HepG2 (cell line): Measurements from ENCODE around the gene KRT82. TPM values are rescaled to one million over a fixed set of nuclear protein-coding genes. Genes with fewer than 3 reads are reported as not detected.

ENCODE experiments used
- ATAC-seq: fragments of 200-7000 bp; cut with Tn5 transposase; 3 replicates; pipeline ENCODE4 v1.9.1; 2020; ENCODE audit warnings: mild to moderate bottlenecking, moderate library complexity
- BruUV-seq: library from RNA; stranded (reverse); fragments of 400-500 nt; replicated peaks from 2 replicates; lab custom pipeline; 2021; lab: Mats Ljungman, UMichigan
- CTCF ChIA-PET: fragments of 300-600 bp; formaldehyde crosslinking; extraction: SDS; loops from one replicate; lab custom pipeline; 2021; ENCODE audit warnings: low total read pairs, inconsistent platforms, low intra/inter-chr PET ratio; lab: Yijun Ruan, JAX
- POLR2A ChIA-PET: fragments of 350-600 bp; sonication (Branson Sonifier 250); formaldehyde crosslinking; loops from one replicate; lab custom pipeline; 2020; ENCODE audit warnings: antibody characterized with exemption, inconsistent platforms; lab: Yijun Ruan, JAX
- DNase-seq: peaks from one replicate; pipeline ENCODE4 v3.0.0-alpha.2; 2015; ENCODE audit warnings: low spot score
- FAIRE-seq: peaks from 3 replicates; lab custom pipeline; 2011; peaks lifted over from hg19 to GRCh38; lab: Jason Lieb, UNC
- H2AFZ ChIP-seq: one replicate; pipeline ENCODE4 v1.6.1; 2011; ENCODE audit warnings: low read length, inconsistent platforms
- H3K27ac ChIP-seq: fragments of 300-600 bp; 3 replicates; pipeline ENCODE4 v1.8.0; 2011; ENCODE audit warnings: mixed run types, mild to moderate bottlenecking, mixed read lengths, low read length, inconsistent platforms; ENCODE audit not compliant: insufficient read depth; ENCODE audit errors: extremely low read length
- H3K27me3 ChIP-seq, 2 experiments: fragments of 200-600 bp in 1 of 2; 2 replicates in 1 of 2; 3 replicates in 1 of 2; pipeline versions ENCODE4 v1.6.0 to v1.8.0; 2011; ENCODE audit warnings: low read length in 2 of 2, mild to moderate bottlenecking in 2 of 2, moderate library complexity in 2 of 2, inconsistent platforms in 1 of 2; ENCODE audit not compliant: insufficient read depth in 2 of 2, control insufficient read depth in 1 of 2
- H3K36me3 ChIP-seq, 2 experiments: fragments of 200-600 bp in 1 of 2; replicated peaks in 1 of 2; 2 replicates in 1 of 2; 3 replicates in 1 of 2; pipeline versions ENCODE4 v1.5.1 to v1.8.0; 2011; ENCODE audit warnings: low read length in 2 of 2, inconsistent platforms in 1 of 2; ENCODE audit not compliant: insufficient read depth in 2 of 2, control insufficient read depth in 1 of 2
- H3K4me1 ChIP-seq: 2 replicates; pipeline ENCODE4 v1.5.1; 2012; ENCODE audit warnings: low read length, inconsistent platforms; ENCODE audit not compliant: insufficient read depth
- H3K4me2 ChIP-seq: 2 replicates; pipeline ENCODE4 v1.6.0; 2011; ENCODE audit warnings: low read depth, low read length, inconsistent platforms
- H3K4me3 ChIP-seq, 3 experiments: fragments of 200-600 bp in 1 of 3; sonication (generic), shearing (Covaris generic) in 1 of 3; replicated peaks in 1 of 3; 2 replicates each; pipeline ENCODE4 v1.5.1; 2011 to 2016; ENCODE audit warnings: low read length in 3 of 3, inconsistent platforms in 2 of 3, low read depth in 2 of 3, mild to moderate bottlenecking in 2 of 3, control low read depth in 1 of 3, mixed read lengths in 1 of 3; ENCODE audit not compliant: insufficient read depth in 1 of 3
- H3K79me2 ChIP-seq: one replicate; pipeline ENCODE4 v1.6.1; 2011; ENCODE audit warnings: low read length, inconsistent platforms; ENCODE audit not compliant: insufficient read depth
- H3K9ac ChIP-seq: 2 replicates; pipeline ENCODE4 v1.6.0; 2011; ENCODE audit warnings: mild to moderate bottlenecking, low read depth, low read length, inconsistent platforms; ENCODE audit not compliant: insufficient read depth
- H3K9me3 ChIP-seq: 2 replicates; pipeline ENCODE4 v1.5.1; 2012; ENCODE audit warnings: mild to moderate bottlenecking, low read length
- H4K20me1 ChIP-seq: 2 replicates; pipeline ENCODE4 v1.6.0; 2011; ENCODE audit warnings: inconsistent platforms, mild to moderate bottlenecking, low read length, moderate library complexity; ENCODE audit not compliant: insufficient read depth
- FUBP1 ChIP-seq: sonication (generic); formaldehyde crosslinking; IDR thresholded peaks from 2 replicates; pipeline ENCODE4 v1.5.1; 2020; ENCODE audit warnings: missing genetic modification reagents, mild to moderate bottlenecking, borderline replicate concordance
- GMEB2 ChIP-seq: IDR thresholded peaks from 2 replicates; pipeline ENCODE4 v1.6.1; 2016; ENCODE audit warnings: missing biosample characterization, missing genetic modification reagents, low read depth
- KLF6 ChIP-seq: IDR thresholded peaks from 2 replicates; pipeline ENCODE4 v1.8.0; 2016; ENCODE audit warnings: missing biosample characterization, missing genetic modification reagents
- MATR3 ChIP-seq: sonication (generic); formaldehyde crosslinking; IDR thresholded peaks from 2 replicates; pipeline ENCODE4 v1.4.0; 2020; ENCODE audit warnings: missing genetic modification reagents
- MXI1 ChIP-seq: IDR thresholded peaks from 3 replicates; pipeline ENCODE4 v1.6.1; 2012; ENCODE audit warnings: low read depth, low read length, inconsistent platforms, borderline replicate concordance
- PAWR ChIP-seq: sonication (generic); formaldehyde crosslinking; IDR thresholded peaks from 2 replicates; pipeline ENCODE4 v1.4.0; 2020; ENCODE audit warnings: missing genetic modification reagents, mild to moderate bottlenecking, borderline replicate concordance
- RFXANK ChIP-seq: IDR thresholded peaks from 2 replicates; pipeline ENCODE4 v1.6.1; 2016
- SRY ChIP-seq: sonication (generic); formaldehyde crosslinking; IDR thresholded peaks from 2 replicates; pipeline ENCODE4 v1.8.0; 2022; ENCODE audit warnings: mild to moderate bottlenecking, missing genetic modification reagents
- TCF12 ChIP-seq, 2 experiments: fragments of 450-650 bp in 1 of 2; sonication (generic) in 1 of 2; formaldehyde crosslinking in 1 of 2; IDR thresholded peaks; 2 replicates each; pipeline versions ENCODE4 v1.6.1 to v1.8.0; 2017 to 2022; ENCODE audit warnings: antibody characterized with exemption in 1 of 2, mild to moderate bottlenecking in 1 of 2, missing genetic modification reagents in 1 of 2, moderate library complexity in 1 of 2
- ZBTB26 ChIP-seq: IDR thresholded peaks from 2 replicates; pipeline ENCODE4 v1.6.1; 2016; ENCODE audit warnings: missing compliant biosample characterization, missing genetic modification reagents, borderline replicate concordance
- ZBTB44 ChIP-seq: sonication (generic); formaldehyde crosslinking; IDR thresholded peaks from 2 replicates; pipeline ENCODE4 v1.4.0; 2020; ENCODE audit warnings: missing genetic modification reagents
- ZMYM3 ChIP-seq: sonication (generic); formaldehyde crosslinking; IDR thresholded peaks from 2 replicates; pipeline ENCODE4 v1.5.1; 2020; ENCODE audit warnings: mild to moderate bottlenecking, missing genetic modification reagents
- ZNF276 ChIP-seq: sonication (generic); formaldehyde crosslinking; IDR thresholded peaks from 2 replicates; pipeline ENCODE4 v1.4.0; 2020; ENCODE audit warnings: mild to moderate bottlenecking, low read depth, missing genetic modification reagents
- ZNF3 ChIP-seq: IDR thresholded peaks from 2 replicates; pipeline ENCODE4 v1.7.0; 2017; ENCODE audit warnings: inconsistent platforms
- ZNF670 ChIP-seq: sonication (generic); formaldehyde crosslinking; IDR thresholded peaks from 2 replicates; pipeline ENCODE4 v1.8.0; 2022; ENCODE audit warnings: mild to moderate bottlenecking, missing genetic modification reagents, borderline replicate concordance
- ZNF724P ChIP-seq: sonication (generic); formaldehyde crosslinking; IDR thresholded peaks from 2 replicates; pipeline ENCODE4 v1.8.0; 2022; ENCODE audit warnings: missing genetic modification reagents, borderline replicate concordance
- ZNF83 ChIP-seq: sonication (generic); formaldehyde crosslinking; IDR thresholded peaks from 2 replicates; pipeline ENCODE4 v1.4.0; 2020; ENCODE audit warnings: missing genetic modification reagents, mild to moderate bottlenecking, borderline replicate concordance
- WGBS: methylation state at CpG from one replicate; pipeline ENCODE4 v1.1.6; 2017; ENCODE audit warnings: low lambda C conversion rate; 5-methylcytosine and 5-hydroxymethylcytosine counted together
- in situ Hi-C: cut with HindIII; loops from 2 replicates; pipeline ENCODE4 v1.10.0; 2017; ENCODE audit warnings: low pct_unique_long_range_greater_than_20kb; ENCODE audit not compliant: extremely low pct_ligation_motif_present
- intact Hi-C: fragments of 100-400 bp; cut with micrococcal nuclease; formaldehyde crosslinking; loops from one replicate; pipeline ENCODE4 v1.10.0; 2022; ENCODE audit not compliant: unreplicated experiment
- polyA plus RNA-seq, 8 experiments: library from polyadenylated mRNA; depleted of rRNA in 3 of 8; stranded (reverse) in 7 of 8; unstranded in 1 of 8; fragments of >200 nt; fragmentation: Illumina TruSeq in 4 of 8; extraction: Trizol in 4 of 8; gene quantifications; 2 replicates each; pipeline versions ENCODE4 v1.2.1 to v1.2.3, GENCODE V29; 2011 to 2016; ENCODE audit warnings: low read depth in 4 of 8, missing spikeins in 1 of 8, mixed read lengths in 1 of 8; ENCODE audit not compliant: insufficient read depth in 1 of 8
- total RNA-seq, 5 experiments: library from RNA; depleted of rRNA; stranded (reverse); fragments of >200 nt; fragmentation: Illumina TruSeq; extraction: Trizol; gene quantifications; 2 replicates each; pipeline ENCODE4 v1.2.3, GENCODE V29; 2016; ENCODE audit warnings: low read depth in 1 of 5

The KRT82 gene
- total and polyA plus RNA-seq, 2 of the 13 experiments (the other 11 are each of a cell fraction or from before 2014, with no cell fraction given) = not detected

GRCh38 chr12:52437508-52437907 lies 31.4 kb upstream of the KRT82 start:
- Histone ChIP-seq H3K9me3 (no peaks in the 10 kb centered on the region), H3K27me3 (peaks cover 3 to 4% of the 10 kb centered on the region in 2 experiments; a peak in 3 of 5 replicates), H3K4me1 (peaks cover 13% of the 10 kb centered on the region), H3K36me3 (no peaks in the 10 kb centered on the region), H3K4me3 (no peak overlapping the region), H3K79me2 (no peaks in the 10 kb centered on the region), H3K27ac (no peak overlapping the region), H3K9ac (no peak overlapping the region), H2AFZ (no peak overlapping the region), H4K20me1 (no peaks in the 10 kb centered on the region), H3K4me2 (no peak overlapping the region)
- BruUV-seq = no TSS peak
- in situ Hi-C loops (no loop called here), intact Hi-C loops (no loop called here)
- ChIA-PET CTCF (no interaction called here), POLR2A (no interaction called here)
- 36% methylated on average over 4 of the region's 9 CpGs for WGBS
- FAIRE-seq = no peak
- no peak for DNase-seq
- ATAC-seq = no peak
- TF ChIP-seq ZNF3 (CRISPR knock-in tag) = no peak
- no peak for TF ChIP-seq RFXANK (CRISPR knock-in tag)
- TF ChIP-seq TCF12 (IDR thresholded peaks at IDR 0.05) = no peak
- no peak for TF ChIP-seq TCF12 (CRISPR knock-in tag; IDR thresholded peaks at IDR 0.05)
- no peak for TF ChIP-seq ZBTB44 (CRISPR knock-in tag)
- TF ChIP-seq ZNF724P = no peak
- no peak for TF ChIP-seq ZNF83
- no peak for TF ChIP-seq PAWR
- TF ChIP-seq MXI1 = no peak
- no peak for TF ChIP-seq MATR3 (CRISPR knock-in tag)
- TF ChIP-seq ZNF276 = no peak
- no peak for TF ChIP-seq GMEB2
- no peak for TF ChIP-seq ZBTB26 (CRISPR knock-in tag)
- no peak for TF ChIP-seq ZNF670 (CRISPR knock-in tag)
- no peak for TF ChIP-seq KLF6 (CRISPR knock-in tag)
- TF ChIP-seq ZMYM3 (CRISPR knock-in tag) = no peak
- TF ChIP-seq SRY (CRISPR knock-in tag) = no peak
- TF ChIP-seq FUBP1 (CRISPR knock-in tag) = no peak
